DOHH2 (cell line): Measurements from ENCODE around the gene MYDGF.

Experiments used
- H3F3A ChIP-seq: fragments of 200-600 bp; sonication (generic), shearing (Covaris generic); 2 replicates; pipeline ENCODE4 v1.6.0; 2016; ENCODE audit warnings: antibody characterized with exemption, mild to moderate bottlenecking; ENCODE audit not compliant: control insufficient read depth, insufficient read depth
- H3K27ac ChIP-seq: fragments of 200-600 bp; sonication (generic); 2 replicates; pipeline ENCODE4 v1.5.1; 2014; ENCODE audit warnings: low read depth, mild to moderate bottlenecking, low read length, moderate library complexity
- H3K27me3 ChIP-seq: fragments of 200-600 bp; sonication (generic); 2 replicates; pipeline ENCODE4 v1.6.1; 2014; ENCODE audit warnings: mild to moderate bottlenecking, low read length, mixed read lengths; ENCODE audit not compliant: control insufficient read depth
- H3K36me3 ChIP-seq: fragments of 200-600 bp; sonication (generic); 2 replicates; pipeline ENCODE4 v1.6.1; 2014; ENCODE audit warnings: mild to moderate bottlenecking, low read length, moderate library complexity, mixed read lengths; ENCODE audit not compliant: control insufficient read depth
- H3K4me1 ChIP-seq: fragments of 200-600 bp; sonication (generic); 2 replicates; pipeline ENCODE4 v1.6.1; 2014; ENCODE audit warnings: mild to moderate bottlenecking, low read length, mixed read lengths; ENCODE audit not compliant: control insufficient read depth
- H3K4me2 ChIP-seq: fragments of 200-600 bp; sonication (generic); 2 replicates; pipeline ENCODE4 v1.6.0; 2014; ENCODE audit warnings: mild to moderate bottlenecking, low read length, moderate library complexity
- H3K4me3 ChIP-seq: fragments of 200-600 bp; sonication (generic); 2 replicates; pipeline ENCODE4 v1.5.1; 2014; ENCODE audit warnings: mild to moderate bottlenecking, low read length, mixed read lengths
- H3K79me2 ChIP-seq: fragments of 200-600 bp; sonication (generic); 2 replicates; pipeline ENCODE4 v1.6.1; 2014; ENCODE audit warnings: mild to moderate bottlenecking, low read length, mixed read lengths; ENCODE audit not compliant: control insufficient read depth
- H3K9me2 ChIP-seq: fragments of 200-600 bp; sonication (generic); replicated peaks from 2 replicates; pipeline ENCODE4 v1.6.1; 2014; ENCODE audit warnings: mild to moderate bottlenecking, low read length, mixed read lengths; ENCODE audit not compliant: control insufficient read depth
- H3K9me3 ChIP-seq: fragments of 200-600 bp; sonication (generic); 2 replicates; pipeline ENCODE4 v1.6.1; 2014; ENCODE audit warnings: antibody characterized with exemption, low read length, mixed read lengths; ENCODE audit not compliant: control insufficient read depth, insufficient read depth
- H4K20me1 ChIP-seq: fragments of 200-600 bp; sonication (generic); 2 replicates; pipeline ENCODE4 v1.6.0; 2014; ENCODE audit warnings: low read depth, mild to moderate bottlenecking, antibody characterized with exemption, low read length, moderate library complexity; ENCODE audit not compliant: control insufficient read depth, insufficient read depth
- EZH2phosphoT487 ChIP-seq: fragments of 200-600 bp; sonication (generic); IDR thresholded peaks from 2 replicates; pipeline ENCODE4 v1.6.1; 2017; ENCODE audit warnings: borderline replicate concordance, mild to moderate bottlenecking, antibody characterized with exemption, low read length, moderate library complexity, mixed read lengths
- TF ChIP-seq, protein P1 (sequence below): fragments of 200-600 bp; sonication (generic); IDR thresholded peaks from one replicate; pipeline ENCODE4 v1.5.1; 2014; ENCODE audit warnings: antibody characterized with exemption, mild to moderate bottlenecking, low read depth, low read length; ENCODE audit not compliant: poor library complexity, severe bottlenecking

Gene MYDGF

DNA sequence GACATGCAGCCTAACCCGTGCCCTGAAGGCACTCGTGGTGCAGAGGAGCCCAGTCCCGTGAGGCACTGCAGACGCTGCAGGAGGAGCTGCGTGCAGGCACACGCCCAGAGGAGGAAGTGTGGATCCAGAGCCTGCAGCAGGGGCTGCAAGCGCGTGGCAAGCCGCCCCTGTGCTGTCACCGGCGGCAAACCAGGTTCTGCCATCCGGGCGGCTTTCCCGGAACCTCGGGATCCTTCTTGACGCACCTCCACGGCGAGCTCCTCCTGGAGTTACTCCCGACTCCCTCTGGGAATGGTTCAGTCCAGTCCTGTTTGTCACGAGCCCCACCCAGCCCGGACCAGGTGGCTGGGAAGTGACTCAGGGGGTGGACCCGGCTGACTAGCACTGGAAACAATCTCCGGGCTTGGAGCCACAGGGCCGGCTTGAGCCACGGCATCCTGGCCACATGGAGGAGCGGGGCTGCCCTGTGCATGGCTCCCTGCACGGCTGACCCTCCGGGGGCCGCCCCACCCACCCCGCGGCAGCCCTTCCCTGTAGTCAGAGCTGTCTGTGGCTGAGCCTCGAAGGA, 43.3 kb upstream of the MYDGF start:
- Histone ChIP-seq H3K4me1 (no peaks in the 10 kb centered on the region), H3K36me3 (peaks cover 78% of the 10 kb centered on the region), H3K27ac (no peak overlapping the region), H3K9me2 (no peaks in the 10 kb centered on the region), H3K79me2 (no peaks in the 10 kb centered on the region; the same call in 1 of the 2 replicates), H4K20me1 (no peaks in the 10 kb centered on the region), H3K4me3 (no peak overlapping the region), H3F3A (no peaks in the 10 kb centered on the region), H3K27me3 (no peaks in the 10 kb centered on the region), H3K4me2 (no peak overlapping the region), H3K9me3 (no peaks in the 10 kb centered on the region)
- TF ChIP-seq EZH2phosphoT487, result no peak
- TF ChIP-seq, protein P1, sequence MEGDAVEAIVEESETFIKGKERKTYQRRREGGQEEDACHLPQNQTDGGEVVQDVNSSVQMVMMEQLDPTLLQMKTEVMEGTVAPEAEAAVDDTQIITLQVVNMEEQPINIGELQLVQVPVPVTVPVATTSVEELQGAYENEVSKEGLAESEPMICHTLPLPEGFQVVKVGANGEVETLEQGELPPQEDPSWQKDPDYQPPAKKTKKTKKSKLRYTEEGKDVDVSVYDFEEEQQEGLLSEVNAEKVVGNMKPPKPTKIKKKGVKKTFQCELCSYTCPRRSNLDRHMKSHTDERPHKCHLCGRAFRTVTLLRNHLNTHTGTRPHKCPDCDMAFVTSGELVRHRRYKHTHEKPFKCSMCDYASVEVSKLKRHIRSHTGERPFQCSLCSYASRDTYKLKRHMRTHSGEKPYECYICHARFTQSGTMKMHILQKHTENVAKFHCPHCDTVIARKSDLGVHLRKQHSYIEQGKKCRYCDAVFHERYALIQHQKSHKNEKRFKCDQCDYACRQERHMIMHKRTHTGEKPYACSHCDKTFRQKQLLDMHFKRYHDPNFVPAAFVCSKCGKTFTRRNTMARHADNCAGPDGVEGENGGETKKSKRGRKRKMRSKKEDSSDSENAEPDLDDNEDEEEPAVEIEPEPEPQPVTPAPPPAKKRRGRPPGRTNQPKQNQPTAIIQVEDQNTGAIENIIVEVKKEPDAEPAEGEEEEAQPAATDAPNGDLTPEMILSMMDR, result no peak

DNA sequence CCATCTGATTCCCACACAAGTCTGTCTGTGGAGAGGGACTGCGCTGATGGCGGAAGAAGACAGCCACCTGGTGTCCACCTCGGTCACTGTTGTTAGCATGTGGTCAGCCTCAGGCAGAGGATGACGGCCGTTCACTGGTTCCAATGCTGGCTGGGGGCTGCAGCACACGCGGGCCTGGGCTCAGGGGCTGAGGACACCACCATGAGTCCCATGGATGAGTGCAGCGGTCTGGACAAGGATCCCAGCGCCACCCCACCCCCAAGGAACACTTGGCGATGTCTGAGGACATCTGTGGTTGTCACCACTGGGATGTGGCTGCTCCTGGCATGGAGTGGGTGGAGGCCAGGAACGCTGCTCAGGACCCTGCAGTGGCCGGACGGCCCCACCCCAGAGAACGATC, 42.6 kb upstream of the MYDGF start:
- Histone ChIP-seq H3K4me2 (no peak overlapping the region), H3K27me3 (no peaks in the 10 kb centered on the region), H4K20me1 (no peaks in the 10 kb centered on the region), H3K79me2 (no peaks in the 10 kb centered on the region; the same call in 1 of the 2 replicates), H3K9me3 (no peaks in the 10 kb centered on the region), H3K27ac (no peak overlapping the region), H3K4me3 (no peak overlapping the region), H3K36me3 (peaks cover 71% of the 10 kb centered on the region), H3K9me2 (no peaks in the 10 kb centered on the region), H3K4me1 (no peaks in the 10 kb centered on the region), H3F3A (no peaks in the 10 kb centered on the region)
- TF ChIP-seq, protein P1, result no peak
- TF ChIP-seq EZH2phosphoT487, result no peak

DNA sequence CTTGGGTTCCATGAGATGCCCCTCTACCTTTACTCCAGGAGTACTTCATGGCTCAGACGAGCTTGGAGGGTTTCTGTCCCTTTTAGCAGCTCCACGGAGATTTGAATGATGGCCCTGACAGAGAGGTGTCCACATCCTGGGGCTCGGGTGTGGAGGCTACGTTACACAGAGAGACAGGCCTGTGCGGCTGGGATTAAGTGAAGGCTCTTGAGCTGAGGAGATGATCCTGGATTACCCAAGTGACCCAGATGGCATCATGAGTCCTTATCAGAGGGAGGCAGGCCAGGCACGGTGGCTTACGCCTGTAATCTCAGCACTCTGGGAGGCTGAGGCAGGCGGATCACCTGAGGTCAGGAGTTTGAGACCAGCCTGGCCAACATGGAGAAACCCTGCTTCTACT, 41.1 kb upstream of the MYDGF start:
- H3K9me3 ChIP-seq, result no peaks in the 10 kb centered on the region
- TF ChIP-seq, protein P1, result no peak
- TF ChIP-seq EZH2phosphoT487, result no peak
- no peaks in the 10 kb centered on the region for H3K4me1 ChIP-seq
- no peak overlapping the region for H3K27ac ChIP-seq
- H3K4me3 ChIP-seq, result no peak overlapping the region
- no peaks in the 10 kb centered on the region for H3K27me3 ChIP-seq
- no peaks in the 10 kb centered on the region for H4K20me1 ChIP-seq
- H3K9me2 ChIP-seq, result no peaks in the 10 kb centered on the region
- H3F3A ChIP-seq, result no peaks in the 10 kb centered on the region
- peaks cover 60% of the 10 kb centered on the region for H3K36me3 ChIP-seq
- H3K79me2 ChIP-seq, result no peaks in the 10 kb centered on the region; the same call in 1 of the 2 replicates
- no peak overlapping the region for H3K4me2 ChIP-seq
